ENCODE results near the gene NENF. TPM values are rescaled to one million over a fixed set of nuclear protein-coding genes. Genes with fewer than 3 reads are reported as not detected.

Gene NENF
- total RNA-seq, 1 donor from 2014 or later = 26.6 TPM

DNA sequence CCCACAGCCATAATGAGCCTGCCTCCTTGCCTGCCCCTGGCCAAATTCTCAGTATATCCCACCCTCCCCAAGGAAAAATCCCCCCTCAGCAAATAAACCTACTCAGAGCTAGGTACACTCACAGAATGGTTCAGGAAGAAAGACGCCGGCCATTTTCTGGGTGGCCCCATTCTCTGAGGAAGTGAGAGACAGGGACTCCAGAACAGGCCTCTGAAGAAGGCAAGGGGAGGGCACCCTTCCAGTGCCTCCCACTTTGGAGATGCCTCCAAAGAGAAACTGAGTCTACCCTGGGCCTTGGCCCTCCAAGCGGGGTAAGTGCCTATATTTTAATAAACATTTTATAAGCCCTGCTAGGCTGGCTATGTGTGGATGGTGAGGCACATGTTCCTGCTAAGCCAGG, 20.3 kb upstream of the NENF start:
- peaks cover 25% of the 10 kb centered on the region for H3K36me3 Mint-ChIP-seq (ENCODE audit: insufficient read depth)
- no peak for DNase-seq (ENCODE audit: low spot score, unreplicated experiment)
- no peak overlapping the region for H3K4me3 Mint-ChIP-seq (ENCODE audit: low read depth)
- peaks cover 16% of the 10 kb centered on the region for H3K4me1 Mint-ChIP-seq (ENCODE audit: low read depth)
- no peak overlapping the region for H3K27ac Mint-ChIP-seq
- TF ChIP-seq, protein P1, sequence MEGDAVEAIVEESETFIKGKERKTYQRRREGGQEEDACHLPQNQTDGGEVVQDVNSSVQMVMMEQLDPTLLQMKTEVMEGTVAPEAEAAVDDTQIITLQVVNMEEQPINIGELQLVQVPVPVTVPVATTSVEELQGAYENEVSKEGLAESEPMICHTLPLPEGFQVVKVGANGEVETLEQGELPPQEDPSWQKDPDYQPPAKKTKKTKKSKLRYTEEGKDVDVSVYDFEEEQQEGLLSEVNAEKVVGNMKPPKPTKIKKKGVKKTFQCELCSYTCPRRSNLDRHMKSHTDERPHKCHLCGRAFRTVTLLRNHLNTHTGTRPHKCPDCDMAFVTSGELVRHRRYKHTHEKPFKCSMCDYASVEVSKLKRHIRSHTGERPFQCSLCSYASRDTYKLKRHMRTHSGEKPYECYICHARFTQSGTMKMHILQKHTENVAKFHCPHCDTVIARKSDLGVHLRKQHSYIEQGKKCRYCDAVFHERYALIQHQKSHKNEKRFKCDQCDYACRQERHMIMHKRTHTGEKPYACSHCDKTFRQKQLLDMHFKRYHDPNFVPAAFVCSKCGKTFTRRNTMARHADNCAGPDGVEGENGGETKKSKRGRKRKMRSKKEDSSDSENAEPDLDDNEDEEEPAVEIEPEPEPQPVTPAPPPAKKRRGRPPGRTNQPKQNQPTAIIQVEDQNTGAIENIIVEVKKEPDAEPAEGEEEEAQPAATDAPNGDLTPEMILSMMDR (IDR thresholded peaks at IDR 0.05; ENCODE audit: unreplicated experiment) = no peak
- H3K9me3 Mint-ChIP-seq (ENCODE audit: low read depth) = no peaks in the 10 kb centered on the region
- H3K27me3 Mint-ChIP-seq = no peaks in the 10 kb centered on the region

DNA sequence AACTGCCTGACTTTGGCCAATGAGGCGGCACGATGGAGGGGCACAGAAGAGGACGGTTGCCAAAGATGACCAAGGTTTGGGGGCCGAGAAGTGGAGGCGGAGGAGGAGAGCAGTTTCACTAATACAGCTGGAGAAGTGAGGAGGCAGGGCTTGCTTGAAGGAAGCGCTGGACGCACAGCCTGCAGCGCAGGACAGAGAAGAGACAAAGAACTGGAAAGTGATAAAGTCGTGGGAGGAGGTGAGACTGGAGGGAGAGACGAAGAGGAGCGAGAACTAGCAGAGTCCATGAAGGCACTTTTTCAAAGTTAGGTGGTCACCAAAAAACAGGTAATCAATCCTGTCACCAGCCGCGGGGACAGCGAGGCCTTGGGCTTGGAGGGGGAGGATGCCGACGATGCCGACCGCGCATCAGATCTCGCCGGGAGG, 18.8 kb upstream of the NENF start:
- TF ChIP-seq, protein P1 (IDR thresholded peaks at IDR 0.05; ENCODE audit: unreplicated experiment) = no peak
- H3K4me1 Mint-ChIP-seq (ENCODE audit: low read depth) = peaks cover 16% of the 10 kb centered on the region
- no peak for DNase-seq (ENCODE audit: low spot score, unreplicated experiment)

GRCh38 chr1:212414328-212415106, 18.2 kb upstream of the NENF start, which contains the start of gene PACC1:
TSS of gene PACC1 (minus strand) at chr1:212414886. CDS start at chr1:212414757, 129 bp downstream.
- Mint-ChIP-seq H3K27ac (peak within 1 kb of the TSS; percentile 97), H3K4me3 (ENCODE audit: low read depth) (peak within 1 kb of the TSS; percentile 100), H3K27me3 (no peaks in the 10 kb centered on the region), H3K4me1 (ENCODE audit: low read depth) (peaks cover 16% of the 10 kb centered on the region), H3K36me3 (ENCODE audit: insufficient read depth) (peaks cover 11% of the 10 kb centered on the region), H3K9me3 (ENCODE audit: low read depth) (no peaks in the 10 kb centered on the region)
- TF ChIP-seq, protein P1 (IDR thresholded peaks at IDR 0.05; ENCODE audit: unreplicated experiment) = peak; percentile 36
- DNase-seq (ENCODE audit: low spot score, unreplicated experiment) = peak; percentile 92

More for the DNA sequence above, 18.8 kb upstream of the NENF start:
- Mint-ChIP-seq H3K36me3 (ENCODE audit: insufficient read depth) (peaks cover 17% of the 10 kb centered on the region), H3K27ac (peak overlapping the region; percentile 73), H3K9me3 (ENCODE audit: low read depth) (no peaks in the 10 kb centered on the region), H3K27me3 (no peaks in the 10 kb centered on the region), H3K4me3 (ENCODE audit: low read depth) (peak overlapping the region; percentile 100)

- Mint-ChIP-seq H3K4me3 (ENCODE audit: low read depth) (peak overlapping the region; percentile 100), H3K9me3 (ENCODE audit: low read depth) (no peaks in the 10 kb centered on the region), H3K27ac (peak overlapping the region; percentile 97), H3K36me3 (ENCODE audit: insufficient read depth) (peaks cover 6% of the 10 kb centered on the region), H3K4me1 (ENCODE audit: low read depth) (peaks cover 16% of the 10 kb centered on the region), H3K27me3 (no peaks in the 10 kb centered on the region)
- TF ChIP-seq, protein P1 (IDR thresholded peaks at IDR 0.05; ENCODE audit: unreplicated experiment) = no peak
- DNase-seq (ENCODE audit: low spot score, unreplicated experiment) = no peak
Measured at GRCh38 chr1:212415107-212415841, 17.4 kb upstream of the NENF start.

DNA sequence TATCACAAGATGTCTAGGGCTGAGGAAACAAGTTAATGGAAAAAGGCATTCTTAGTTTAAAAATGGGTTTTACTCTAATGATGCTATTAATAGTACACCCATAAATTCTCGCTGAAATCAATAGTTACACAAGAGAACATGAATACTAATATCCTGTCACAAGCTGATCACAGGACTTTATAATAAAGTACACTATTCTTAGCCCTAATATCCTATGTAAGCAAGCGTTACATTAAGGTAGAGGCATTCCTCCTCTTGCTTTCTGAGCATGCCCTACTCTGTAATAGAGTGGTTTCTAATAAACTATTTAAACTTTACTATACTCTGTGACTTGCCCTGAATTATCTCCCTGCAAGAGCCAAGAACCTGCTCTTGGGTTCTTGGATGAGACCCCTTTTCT, 11.6 kb upstream of the NENF start:
- Mint-ChIP-seq H3K4me1 (ENCODE audit: low read depth) (no peaks in the 10 kb centered on the region), H3K4me3 (ENCODE audit: low read depth) (no peak overlapping the region), H3K9me3 (ENCODE audit: low read depth) (no peaks in the 10 kb centered on the region), H3K27me3 (no peaks in the 10 kb centered on the region), H3K36me3 (ENCODE audit: insufficient read depth) (no peaks in the 10 kb centered on the region), H3K27ac (no peak overlapping the region)
- TF ChIP-seq, protein P1 (IDR thresholded peaks at IDR 0.05; ENCODE audit: unreplicated experiment) = no peak
- no peak for DNase-seq (ENCODE audit: low spot score, unreplicated experiment)

All from progenitor cell of endocrine pancreas (in vitro differentiated cells).